HG03064 (cell line): ENCODE data around the gene COX17.

ENCODE experiments used
- ATAC-seq: cut with Tn5 transposase; IDR thresholded peaks from one replicate; pipeline ENCODE4 v1.9.1; 2021; ENCODE audit warnings: low read depth; ENCODE audit not compliant: unreplicated experiment

Gene COX17

GRCh38 chr3:119626196-119626595 lies 51.0 kb downstream of the COX17 start:
- no peak for ATAC-seq

DNA sequence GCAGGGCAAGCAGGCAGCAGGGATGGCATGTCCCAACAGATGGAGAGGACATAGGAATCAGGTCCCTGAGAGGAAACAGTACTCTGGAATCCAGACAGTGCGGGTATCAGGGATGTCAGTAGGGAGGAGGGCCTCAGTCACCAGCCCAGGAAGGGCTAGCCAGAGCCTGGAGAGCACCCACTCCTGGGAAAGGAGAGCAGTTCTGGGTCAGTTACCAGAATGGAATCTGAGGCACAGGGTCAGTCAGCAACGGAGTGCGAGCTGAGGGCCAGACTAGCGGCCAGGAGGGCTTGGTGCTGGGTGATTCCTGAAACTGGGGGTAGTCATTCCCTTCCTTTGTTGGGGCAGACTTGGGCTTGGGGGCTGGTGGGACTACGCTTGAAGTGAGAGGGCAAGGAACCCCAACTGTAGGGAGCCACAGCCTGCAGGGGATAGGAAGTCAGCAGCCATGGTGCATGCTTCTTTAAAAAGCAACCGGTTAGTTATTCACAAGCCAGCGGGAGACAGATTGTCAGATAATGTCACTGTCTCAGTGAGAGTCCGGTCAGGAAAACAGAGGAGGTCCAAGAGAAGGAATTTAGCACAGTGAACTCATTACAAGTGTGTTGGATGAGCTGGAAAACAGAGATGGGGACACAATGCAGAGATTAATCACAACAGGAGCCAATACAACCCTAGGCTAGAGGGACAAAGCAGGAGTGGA lies 51.6 kb downstream of the COX17 start:
- no peak for ATAC-seq

DNA sequence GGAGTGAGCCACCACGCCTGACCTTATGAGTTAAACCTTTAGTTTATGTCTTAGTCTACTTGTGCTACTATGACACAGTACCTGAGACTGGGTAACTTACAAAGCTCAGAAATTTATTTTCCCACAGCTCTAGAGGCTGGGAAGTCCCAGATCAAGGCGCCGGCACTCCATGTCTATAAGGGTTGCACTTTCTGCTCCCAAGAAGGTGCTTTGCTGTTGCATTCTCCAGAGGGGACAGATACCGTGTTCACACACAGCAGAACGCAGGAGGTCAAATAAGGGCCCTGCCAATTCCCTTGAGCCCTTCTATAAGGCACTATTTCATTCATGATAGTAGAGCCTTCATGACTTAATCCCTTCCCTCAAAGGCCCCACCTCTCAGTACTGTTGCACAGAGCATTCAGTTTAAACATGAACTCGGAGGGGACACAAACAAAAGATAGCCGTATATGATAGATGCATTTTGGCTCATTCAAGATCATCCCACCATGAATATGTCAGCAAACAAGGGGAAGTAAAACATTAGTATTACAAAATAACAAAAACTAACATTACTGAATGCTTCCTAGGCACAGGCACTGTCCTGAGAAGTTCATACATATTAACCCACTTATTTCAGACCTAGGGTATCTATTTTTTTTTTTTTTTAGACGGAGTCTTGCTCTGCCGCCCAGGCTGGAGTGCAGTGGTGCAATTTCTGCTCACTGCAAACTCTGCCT lies 53.0 kb downstream of the COX17 start:
- ATAC-seq = no peak

- ATAC-seq = no peak
Observed at GRCh38 chr3:119620899-119621298, 56.3 kb downstream of the COX17 start.
